OCI-LY7 (cell line): ENCODE measurements around the gene STIM1.

Experiments
- EZH2phosphoT487 ChIP-seq: fragments of 200-600 bp; sonication (generic); IDR thresholded peaks from 2 replicates; pipeline ENCODE4 v1.6.1; 2018; ENCODE audit warnings: low read depth, borderline replicate concordance, mild to moderate bottlenecking, mixed run types, antibody characterized with exemption, low read length, moderate library complexity, mixed read lengths
- TF ChIP-seq, protein P1 (sequence below): fragments of 200-600 bp; sonication (generic); conservative IDR thresholded peaks from 2 replicates; pipeline ENCODE4 v1.5.1; 2014; ENCODE audit warnings: mild to moderate bottlenecking, antibody characterized with exemption, low read length, moderate library complexity, mixed read lengths

GRCh38 chr11:4093519-4094347 is 238.3 kb downstream of the STIM1 start:
- TF ChIP-seq, protein P1, sequence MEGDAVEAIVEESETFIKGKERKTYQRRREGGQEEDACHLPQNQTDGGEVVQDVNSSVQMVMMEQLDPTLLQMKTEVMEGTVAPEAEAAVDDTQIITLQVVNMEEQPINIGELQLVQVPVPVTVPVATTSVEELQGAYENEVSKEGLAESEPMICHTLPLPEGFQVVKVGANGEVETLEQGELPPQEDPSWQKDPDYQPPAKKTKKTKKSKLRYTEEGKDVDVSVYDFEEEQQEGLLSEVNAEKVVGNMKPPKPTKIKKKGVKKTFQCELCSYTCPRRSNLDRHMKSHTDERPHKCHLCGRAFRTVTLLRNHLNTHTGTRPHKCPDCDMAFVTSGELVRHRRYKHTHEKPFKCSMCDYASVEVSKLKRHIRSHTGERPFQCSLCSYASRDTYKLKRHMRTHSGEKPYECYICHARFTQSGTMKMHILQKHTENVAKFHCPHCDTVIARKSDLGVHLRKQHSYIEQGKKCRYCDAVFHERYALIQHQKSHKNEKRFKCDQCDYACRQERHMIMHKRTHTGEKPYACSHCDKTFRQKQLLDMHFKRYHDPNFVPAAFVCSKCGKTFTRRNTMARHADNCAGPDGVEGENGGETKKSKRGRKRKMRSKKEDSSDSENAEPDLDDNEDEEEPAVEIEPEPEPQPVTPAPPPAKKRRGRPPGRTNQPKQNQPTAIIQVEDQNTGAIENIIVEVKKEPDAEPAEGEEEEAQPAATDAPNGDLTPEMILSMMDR = no peak
- TF ChIP-seq EZH2phosphoT487 = no peak
